Activated naive CD8-positive, alpha-beta T cell treated with anti-CD3 and anti-CD28 coated beads, Interleukin-2, amount 50 U/mL, for 16 hours (primary cell): Measurements from ENCODE around the gene CCN5.
A peak's percentile ranks its signal among the peaks of the same experiment; 100 is the strongest.

Experiments
- DNase-seq: peaks from one replicate; pipeline ENCODE4 v3.0.0-alpha.2; 2020; ENCODE audit warnings: low read depth, low spot score

Gene CCN5

GRCh38 chr20:44735816-44736169, 20.6 kb downstream of the CCN5 start:
- DNase-seq: no peak

- DNase-seq: no peak
Measured at GRCh38 chr20:44736170-44737021, 21.2 kb downstream of the CCN5 start.

DNA sequence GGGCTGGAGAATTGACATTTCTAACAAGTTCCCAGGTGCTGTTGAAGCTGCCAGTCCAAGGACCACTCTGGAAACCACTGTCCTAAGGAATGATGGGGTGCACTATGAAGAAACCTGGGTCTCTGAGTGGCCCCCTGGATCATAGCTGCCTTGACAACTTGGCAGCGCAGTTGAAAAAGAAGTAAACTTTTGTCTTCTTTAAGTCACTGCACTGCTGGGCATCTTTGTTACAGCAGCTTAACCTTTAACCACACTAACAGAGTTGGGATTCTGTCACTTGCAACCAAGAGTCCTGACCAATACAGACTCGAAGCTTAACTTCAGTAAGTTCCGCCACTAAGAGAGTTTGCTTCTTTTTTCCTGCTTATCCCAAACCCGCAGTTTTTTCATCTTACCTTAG, 21.9 kb downstream of the CCN5 start:
- DNase-seq: no peak

- DNase-seq: no peak
Measured at GRCh38 chr20:44738813-44739477, 23.8 kb downstream of the CCN5 start.

GRCh38 chr20:44739942-44740341, 24.8 kb downstream of the CCN5 start:
- no peak for DNase-seq

- no peak for DNase-seq
Measured at GRCh38 chr20:44742304-44743079, 27.3 kb downstream of the CCN5 start.

DNA sequence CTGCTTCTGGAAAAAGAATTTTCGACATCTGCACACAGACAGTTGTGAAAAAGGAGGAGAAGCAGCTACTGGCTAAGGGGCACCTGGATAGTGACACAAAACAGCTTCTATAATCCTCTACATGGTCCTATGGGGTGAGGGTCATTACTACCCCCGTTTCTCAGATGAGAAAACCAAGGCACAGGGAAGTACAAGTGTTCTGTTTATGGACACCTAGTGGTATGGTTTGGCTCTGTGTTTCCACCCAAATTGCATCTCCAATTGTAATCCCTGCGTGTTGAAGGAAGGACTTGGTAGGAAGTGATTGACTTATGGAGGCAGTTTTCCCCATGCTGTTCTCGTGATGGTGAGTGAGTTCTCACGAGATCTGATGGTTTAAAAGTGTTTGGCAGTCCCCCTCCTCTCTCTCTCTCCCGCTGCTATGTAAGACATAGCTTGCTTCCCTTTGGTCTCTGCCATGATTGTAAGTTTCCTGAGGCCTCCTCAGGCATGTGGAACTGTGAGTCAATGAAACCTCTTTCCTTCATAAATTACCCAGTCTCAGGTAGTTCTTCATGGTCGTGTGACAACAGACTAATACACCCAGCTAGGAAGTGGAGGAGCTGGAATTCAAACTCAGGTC, 28.0 kb downstream of the CCN5 start:
- no peak for DNase-seq

GRCh38 chr20:44743916-44744655, 28.9 kb downstream of the CCN5 start:
- DNase-seq: no peak

- no peak for DNase-seq
Measured at GRCh38 chr20:44745122-44745597, 30.0 kb downstream of the CCN5 start.

- DNase-seq: peak; percentile 5
Measured at GRCh38 chr20:44745598-44746366, 30.6 kb downstream of the CCN5 start, which contains the start of gene KCNK15. Gene KCNK15 (plus strand): TSS chr20:44745865. CDS start chr20:44745911, 46 bp downstream.

GRCh38 chr20:44746367-44747165, 31.4 kb downstream of the CCN5 start:
- DNase-seq: no peak

GRCh38 chr20:44747166-44748004, 32.2 kb downstream of the CCN5 start:
- peak; percentile 21 for DNase-seq

- no peak for DNase-seq
Measured at GRCh38 chr20:44748005-44748370, 32.8 kb downstream of the CCN5 start.

DNA sequence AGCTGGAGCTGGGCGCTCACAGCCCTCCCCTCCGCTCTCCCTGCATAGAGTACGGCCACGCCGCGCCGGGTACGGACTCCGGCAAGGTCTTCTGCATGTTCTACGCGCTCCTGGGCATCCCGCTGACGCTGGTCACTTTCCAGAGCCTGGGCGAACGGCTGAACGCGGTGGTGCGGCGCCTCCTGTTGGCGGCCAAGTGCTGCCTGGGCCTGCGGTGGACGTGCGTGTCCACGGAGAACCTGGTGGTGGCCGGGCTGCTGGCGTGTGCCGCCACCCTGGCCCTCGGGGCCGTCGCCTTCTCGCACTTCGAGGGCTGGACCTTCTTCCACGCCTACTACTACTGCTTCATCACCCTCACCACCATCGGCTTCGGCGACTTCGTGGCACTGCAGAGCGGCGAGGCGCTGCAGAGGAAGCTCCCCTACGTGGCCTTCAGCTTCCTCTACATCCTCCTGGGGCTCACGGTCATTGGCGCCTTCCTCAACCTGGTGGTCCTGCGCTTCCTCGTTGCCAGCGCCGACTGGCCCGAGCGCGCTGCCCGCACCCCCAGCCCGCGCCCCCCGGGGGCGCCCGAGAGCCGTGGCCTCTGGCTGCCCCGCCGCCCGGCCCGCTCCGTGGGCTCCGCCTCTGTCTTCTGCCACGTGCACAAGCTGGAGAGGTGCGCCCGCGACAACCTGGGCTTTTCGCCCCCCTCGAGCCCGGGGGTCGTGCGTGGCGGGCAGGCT, 35.1 kb downstream of the CCN5 start:
- DNase-seq: no peak

- DNase-seq: no peak
Measured at GRCh38 chr20:44752099-44752931, 37.1 kb downstream of the CCN5 start.

- DNase-seq: no peak
Measured at GRCh38 chr20:44754554-44754953, 39.4 kb downstream of the CCN5 start.
